SK-N-SH (cell line): ENCODE results near the gene GALNT18. TPM values are rescaled to one million over a fixed set of nuclear protein-coding genes. Genes with fewer than 3 reads are reported as not detected.

ENCODE experiments used
- CTCF ChIA-PET: fragments of 300-600, 350-600 bp; formaldehyde crosslinking; extraction: SDS; loops from one replicate; lab custom pipeline; 2021; lab: Yijun Ruan, JAX
- POLR2A ChIA-PET: fragments of 350-600 bp; sonication (Branson Sonifier 250); formaldehyde crosslinking; extraction: SDS; loops from one replicate; lab custom pipeline; 2020; ENCODE audit warnings: antibody characterized with exemption, inconsistent platforms; lab: Yijun Ruan, JAX
- DNase-seq: peaks from one replicate; pipeline ENCODE4 v3.0.0; 2012
- H2AFZ ChIP-seq: fragments of 200-600 bp; sonication (generic); 2 replicates; pipeline ENCODE4 v1.8.1; 2016; ENCODE audit warnings: antibody characterized with exemption, mild to moderate bottlenecking, low read depth
- H3F3A ChIP-seq: fragments of 200-600 bp; sonication (generic); replicated peaks from 2 replicates; pipeline ENCODE3; 2016; ENCODE audit warnings: antibody characterized with exemption, mild to moderate bottlenecking; ENCODE audit not compliant: insufficient read depth
- H3K27ac ChIP-seq, 2 experiments: fragments of 200-500 bp in 1 of 2; fragments of 200-600 bp in 1 of 2; sonication (Bioruptor generic) in 1 of 2; sonication (generic), shearing (Covaris generic) in 1 of 2; 2 replicates each; pipeline versions ENCODE4 v1.5.1 to v1.6.1; 2014 to 2016; ENCODE audit warnings: low read depth in 2 of 2, inconsistent platforms in 1 of 2, low read length in 1 of 2, mild to moderate bottlenecking in 1 of 2, mixed read lengths in 1 of 2
- H3K27me3 ChIP-seq: fragments of 200-600 bp; sonication (generic), shearing (Covaris generic); 2 replicates; pipeline ENCODE4 v1.6.1; 2016; ENCODE audit warnings: mixed run types; ENCODE audit not compliant: insufficient read depth
- H3K36me3 ChIP-seq, 2 experiments: fragments of 200-500 bp in 1 of 2; fragments of 200-600 bp in 1 of 2; sonication (Bioruptor generic) in 1 of 2; sonication (generic) in 1 of 2; replicated peaks in 1 of 2; 2 replicates each; pipeline versions ENCODE3 to v1.5.1; 2014 to 2016; ENCODE audit warnings: low read length in 1 of 2, mild to moderate bottlenecking in 1 of 2; ENCODE audit not compliant: insufficient read depth in 2 of 2, control insufficient read depth in 1 of 2
- H3K4me1 ChIP-seq, 2 experiments: fragments of 200-500 bp in 1 of 2; fragments of 200-600 bp in 1 of 2; sonication (Bioruptor generic) in 1 of 2; sonication (generic), shearing (Covaris generic) in 1 of 2; 2 replicates each; pipeline versions ENCODE4 v1.5.1 to v1.6.1; 2014 to 2016; ENCODE audit warnings: low read depth in 1 of 2, low read length in 1 of 2, mixed run types in 1 of 2; ENCODE audit not compliant: insufficient read depth in 2 of 2, control insufficient read depth in 1 of 2
- H3K4me2 ChIP-seq: fragments of 200-600 bp; sonication (generic), shearing (Covaris generic); 2 replicates; pipeline ENCODE4 v1.6.1; 2017; ENCODE audit warnings: mixed run types
- H3K4me3 ChIP-seq, 2 experiments: fragments of 200-500 bp in 1 of 2; fragments of 200-600 bp in 1 of 2; sonication (Bioruptor generic) in 1 of 2; sonication (generic), shearing (Covaris generic) in 1 of 2; 2 replicates each; pipeline versions ENCODE4 v1.5.1 to v1.8.1; 2014 to 2016; ENCODE audit warnings: low read depth in 2 of 2, inconsistent platforms in 1 of 2, low read length in 1 of 2, mild to moderate bottlenecking in 1 of 2, mixed read lengths in 1 of 2, moderate library complexity in 1 of 2
- H3K79me2 ChIP-seq: fragments of 200-600 bp; sonication (generic); 2 replicates; pipeline ENCODE4 v1.8.1; 2017; ENCODE audit warnings: mild to moderate bottlenecking; ENCODE audit not compliant: insufficient read depth
- H3K9ac ChIP-seq: fragments of 200-600 bp; sonication (generic); 2 replicates; pipeline ENCODE4 v1.6.1; 2017; ENCODE audit warnings: mixed run types
- H3K9me2 ChIP-seq: fragments of 200-600 bp; sonication (generic); 2 replicates; pipeline ENCODE4 v1.6.1; 2017; ENCODE audit warnings: mixed run types
- H3K9me3 ChIP-seq: fragments of 200-600 bp; sonication (generic); 2 replicates; pipeline ENCODE4 v1.6.1; 2017; ENCODE audit warnings: mixed run types, mild to moderate bottlenecking, moderate library complexity
- H4K20me1 ChIP-seq: fragments of 200-600 bp; sonication (generic); 2 replicates; pipeline ENCODE4 v1.6.1; 2017; ENCODE audit warnings: mild to moderate bottlenecking, mixed run types; ENCODE audit not compliant: insufficient read depth
- ELF1 ChIP-seq: IDR thresholded peaks from 2 replicates; pipeline ENCODE4 v1.4.0; 2012
- FOXJ3 ChIP-seq: sonication (generic); formaldehyde crosslinking; IDR thresholded peaks from 2 replicates; pipeline ENCODE4 v1.5.1; 2020; ENCODE audit warnings: mild to moderate bottlenecking, missing genetic modification reagents
- FOXM1 ChIP-seq: IDR thresholded peaks from 2 replicates; pipeline ENCODE4 v1.4.0; 2012; ENCODE audit warnings: low read depth, mild to moderate bottlenecking
- GABPA ChIP-seq: IDR thresholded peaks from 2 replicates; pipeline ENCODE4 v1.4.0; 2012; ENCODE audit warnings: low read depth, mild to moderate bottlenecking
- GATA2 ChIP-seq: sonication (generic); formaldehyde crosslinking; IDR thresholded peaks from 2 replicates; pipeline ENCODE4 v1.5.0; 2020; ENCODE audit warnings: mild to moderate bottlenecking, missing genetic modification reagents
- IRF3 ChIP-seq: fragments of 150-350 bp; IDR thresholded peaks from 2 replicates; pipeline ENCODE4 v1.6.1; 2016; ENCODE audit warnings: mild to moderate bottlenecking, low read depth, low read length
- JUND ChIP-seq: IDR thresholded peaks from 2 replicates; pipeline ENCODE4 v1.4.0; 2012
- MAX ChIP-seq: IDR thresholded peaks from 2 replicates; pipeline ENCODE4 v1.4.0; 2012; ENCODE audit warnings: low read depth
- MEF2A ChIP-seq: IDR thresholded peaks from 2 replicates; pipeline ENCODE4 v1.4.0; 2012; ENCODE audit warnings: low read depth, borderline replicate concordance
- MXI1 ChIP-seq: IDR thresholded peaks from 2 replicates; pipeline ENCODE4 v1.6.1; 2012; ENCODE audit warnings: mild to moderate bottlenecking, low read depth, low read length, improper control_type of control experiment
- NFIC ChIP-seq: IDR thresholded peaks from 2 replicates; pipeline ENCODE4 v1.4.0; 2012; ENCODE audit warnings: borderline replicate concordance
- NRF1 ChIP-seq: IDR thresholded peaks from 2 replicates; pipeline ENCODE4 v1.6.1; 2012; ENCODE audit warnings: low read depth, mild to moderate bottlenecking, low read length
- POLR2AphosphoS5 ChIP-seq: IDR thresholded peaks from 2 replicates; pipeline ENCODE4 v1.6.1; 2012; ENCODE audit warnings: low read depth, low read length
- RAD21 ChIP-seq: IDR thresholded peaks from 2 replicates; pipeline ENCODE4 v1.6.1; 2012; ENCODE audit warnings: mild to moderate bottlenecking, low read length
- RCOR1 ChIP-seq: fragments of 150-350 bp; IDR thresholded peaks from 2 replicates; pipeline ENCODE4 v1.6.1; 2017; ENCODE audit warnings: antibody characterized with exemption, low read length
- TCF12 ChIP-seq: IDR thresholded peaks from 2 replicates; pipeline ENCODE4 v1.4.0; 2012
- TEAD4 ChIP-seq: IDR thresholded peaks from 2 replicates; pipeline ENCODE4 v1.4.0; 2012; ENCODE audit warnings: mild to moderate bottlenecking, borderline replicate concordance; ENCODE audit not compliant: insufficient read depth
- WGBS: methylation state at CpG from one replicate; pipeline ENCODE4 v1.1.6; 2017; ENCODE audit warnings: low lambda C conversion rate; 5-methylcytosine and 5-hydroxymethylcytosine counted together
- polyA plus RNA-seq, 3 experiments: library from polyadenylated mRNA; depleted of rRNA; stranded (reverse); fragments of >200 nt; gene quantifications; 2 replicates each; pipeline ENCODE4 v1.2.3, GENCODE V29; 2012
- TF ChIP-seq, protein P1 (sequence below): IDR thresholded peaks from 2 replicates; pipeline ENCODE4 v1.4.0; 2012; ENCODE audit warnings: low read depth, borderline replicate concordance

The GALNT18 gene
- polyA plus RNA-seq, 1 of the 3 experiments (the other 2 are of a cell fraction): 0.64 TPM

DNA sequence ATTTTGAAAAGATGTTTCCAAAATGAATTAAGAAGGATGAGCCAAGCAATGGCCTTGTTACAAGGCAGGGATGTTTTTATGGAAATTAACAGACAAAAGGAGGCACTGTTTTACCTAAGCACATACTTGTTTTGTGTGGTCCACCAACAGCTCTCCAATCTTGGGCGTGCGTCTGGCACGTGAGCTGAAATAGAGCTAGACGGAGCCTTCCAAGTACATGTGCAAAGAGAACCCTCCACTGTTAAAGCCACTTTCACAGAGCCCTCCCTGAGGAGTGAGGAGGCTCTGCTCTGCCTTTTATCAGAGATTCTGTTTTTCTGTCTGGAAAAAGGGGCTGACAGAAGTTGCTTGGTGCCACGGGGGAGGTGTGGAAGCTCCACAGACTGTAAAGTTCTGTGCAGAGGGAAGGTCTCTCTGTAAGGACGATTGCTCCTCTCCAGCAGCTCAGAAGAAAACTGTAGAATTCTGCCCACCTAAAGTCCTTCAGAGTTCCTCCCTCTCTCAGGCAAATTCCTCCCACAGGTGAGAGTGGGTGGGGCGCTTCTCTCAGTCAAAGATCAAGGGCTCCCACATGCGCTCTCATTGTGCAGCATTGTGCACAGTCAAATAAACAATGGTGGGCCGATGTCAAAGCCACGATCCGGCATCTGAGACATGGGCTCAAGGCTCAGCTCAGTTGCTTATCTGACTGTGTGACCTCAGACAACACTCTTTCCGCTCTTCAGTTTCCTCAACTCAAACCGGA, 176.2 kb downstream of the GALNT18 start:
- Histone ChIP-seq H3K4me3 (no peak overlapping the region), H4K20me1 (no peaks in the 10 kb centered on the region), H3K27ac (no peak overlapping the region), H3K79me2 (no peaks in the 10 kb centered on the region), H3F3A (no peaks in the 10 kb centered on the region), H3K9me2 (no peaks in the 10 kb centered on the region), H3K9me3 (no peaks in the 10 kb centered on the region), H3K4me2 (no peak overlapping the region), H2AFZ (no peak overlapping the region), H3K9ac (no peak overlapping the region), H3K36me3 (no peaks in the 10 kb centered on the region), H3K27me3 (no peaks in the 10 kb centered on the region), H3K4me1 (peaks cover 0 to 23% of the 10 kb centered on the region in 2 experiments; a peak in 1 of 4 replicates)
- ChIA-PET CTCF (no interaction called here), POLR2A (no interaction called here)
- no peak for DNase-seq
- TF ChIP-seq GATA2 (CRISPR knock-in tag): no peak
- TF ChIP-seq GABPA: no peak
- no peak for TF ChIP-seq ELF1
- TF ChIP-seq JUND: no peak
- no peak for TF ChIP-seq MEF2A
- no peak for TF ChIP-seq TEAD4
- TF ChIP-seq NFIC: no peak
- TF ChIP-seq MXI1: no peak
- TF ChIP-seq, protein P1, sequence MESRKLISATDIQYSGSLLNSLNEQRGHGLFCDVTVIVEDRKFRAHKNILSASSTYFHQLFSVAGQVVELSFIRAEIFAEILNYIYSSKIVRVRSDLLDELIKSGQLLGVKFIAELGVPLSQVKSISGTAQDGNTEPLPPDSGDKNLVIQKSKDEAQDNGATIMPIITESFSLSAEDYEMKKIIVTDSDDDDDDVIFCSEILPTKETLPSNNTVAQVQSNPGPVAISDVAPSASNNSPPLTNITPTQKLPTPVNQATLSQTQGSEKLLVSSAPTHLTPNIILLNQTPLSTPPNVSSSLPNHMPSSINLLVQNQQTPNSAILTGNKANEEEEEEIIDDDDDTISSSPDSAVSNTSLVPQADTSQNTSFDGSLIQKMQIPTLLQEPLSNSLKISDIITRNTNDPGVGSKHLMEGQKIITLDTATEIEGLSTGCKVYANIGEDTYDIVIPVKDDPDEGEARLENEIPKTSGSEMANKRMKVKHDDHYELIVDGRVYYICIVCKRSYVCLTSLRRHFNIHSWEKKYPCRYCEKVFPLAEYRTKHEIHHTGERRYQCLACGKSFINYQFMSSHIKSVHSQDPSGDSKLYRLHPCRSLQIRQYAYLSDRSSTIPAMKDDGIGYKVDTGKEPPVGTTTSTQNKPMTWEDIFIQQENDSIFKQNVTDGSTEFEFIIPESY: no peak
- no peak for TF ChIP-seq RAD21
- no peak for TF ChIP-seq IRF3
- no peak for TF ChIP-seq POLR2AphosphoS5
- no peak for TF ChIP-seq TCF12
- no peak for TF ChIP-seq RCOR1
- TF ChIP-seq NRF1: no peak
- TF ChIP-seq FOXM1: no peak
- no peak for TF ChIP-seq MAX
- no peak for TF ChIP-seq FOXJ3 (CRISPR knock-in tag)
- 74% methylated on average over 11 of the region's 13 CpGs for WGBS
